ENCODE measurements around the gene SAMHD1.

DNA sequence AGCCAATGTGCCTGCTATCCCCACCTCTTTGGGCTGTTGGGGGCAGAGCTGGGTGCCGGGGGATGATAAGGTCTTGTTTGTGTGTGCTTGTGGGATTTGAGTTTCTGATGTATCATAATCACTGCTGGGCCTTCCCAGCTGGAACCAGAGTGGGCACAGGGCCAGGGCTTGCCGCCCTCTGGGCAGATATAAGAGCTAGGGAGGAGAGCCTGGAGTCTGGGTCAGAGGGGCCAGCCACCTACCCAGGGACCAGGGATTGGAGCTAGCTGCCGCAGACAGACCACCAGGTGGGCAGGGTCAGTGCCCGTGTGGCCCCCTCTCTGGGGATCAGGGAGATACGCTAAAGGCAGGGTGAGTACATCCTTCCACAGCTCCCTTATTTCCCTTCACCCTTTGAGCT lies 78.7 kb downstream of the SAMHD1 start:
- TF ChIP-seq, protein P1, sequence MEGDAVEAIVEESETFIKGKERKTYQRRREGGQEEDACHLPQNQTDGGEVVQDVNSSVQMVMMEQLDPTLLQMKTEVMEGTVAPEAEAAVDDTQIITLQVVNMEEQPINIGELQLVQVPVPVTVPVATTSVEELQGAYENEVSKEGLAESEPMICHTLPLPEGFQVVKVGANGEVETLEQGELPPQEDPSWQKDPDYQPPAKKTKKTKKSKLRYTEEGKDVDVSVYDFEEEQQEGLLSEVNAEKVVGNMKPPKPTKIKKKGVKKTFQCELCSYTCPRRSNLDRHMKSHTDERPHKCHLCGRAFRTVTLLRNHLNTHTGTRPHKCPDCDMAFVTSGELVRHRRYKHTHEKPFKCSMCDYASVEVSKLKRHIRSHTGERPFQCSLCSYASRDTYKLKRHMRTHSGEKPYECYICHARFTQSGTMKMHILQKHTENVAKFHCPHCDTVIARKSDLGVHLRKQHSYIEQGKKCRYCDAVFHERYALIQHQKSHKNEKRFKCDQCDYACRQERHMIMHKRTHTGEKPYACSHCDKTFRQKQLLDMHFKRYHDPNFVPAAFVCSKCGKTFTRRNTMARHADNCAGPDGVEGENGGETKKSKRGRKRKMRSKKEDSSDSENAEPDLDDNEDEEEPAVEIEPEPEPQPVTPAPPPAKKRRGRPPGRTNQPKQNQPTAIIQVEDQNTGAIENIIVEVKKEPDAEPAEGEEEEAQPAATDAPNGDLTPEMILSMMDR (IDR thresholded peaks at IDR 0.05; ENCODE audit: control extremely low read depth in 1 of 3, insufficient read depth in 1 of 3, low read depth in 1 of 3, low read length in 3 of 3), result no peak
- TF ChIP-seq RFX5 (IDR thresholded peaks at IDR 0.05; ENCODE audit: borderline replicate concordance, low read depth, low read length) (no peak), TEAD4 (IDR thresholded peaks at IDR 0.05; ENCODE audit: low read depth, low read length) (no peak), POLR2A (IDR thresholded peaks at IDR 0.05; ENCODE audit: control extremely low read depth in 1 of 2, low read depth in 2 of 2, low read length in 2 of 2) (no peak), GTF2F1 (IDR thresholded peaks at IDR 0.05; ENCODE audit: borderline replicate concordance, low read depth, low read length) (no peak), SAP30 (IDR thresholded peaks at IDR 0.05; ENCODE audit: insufficient read depth, insufficient replicate concordance, low read length) (no peak), POLR2AphosphoS5 (IDR thresholded peaks at IDR 0.05; ENCODE audit: low read depth, low read length) (no peak), EGR1 (IDR thresholded peaks at IDR 0.05; ENCODE audit: borderline replicate concordance, low read depth, low read length) (no peak), BCL11A (IDR thresholded peaks at IDR 0.05; ENCODE audit: low read depth in 2 of 2, low read length in 2 of 2) (no peak), EP300 (IDR thresholded peaks at IDR 0.05; ENCODE audit: borderline replicate concordance in 1 of 2, low read depth in 2 of 2, low read length in 2 of 2) (no peak), CEBPB (IDR thresholded peaks at IDR 0.05; ENCODE audit: low read depth, low read length) (no peak), FOSL1 (IDR thresholded peaks at IDR 0.05; ENCODE audit: insufficient read depth, low read depth, low read length) (no peak), EZH2 (IDR thresholded peaks at IDR 0.05; ENCODE audit: low read depth, low read length, severe bottlenecking) (no peak), JUND (IDR thresholded peaks at IDR 0.05; ENCODE audit: low read length) (no peak)
